NCI-H2196 (cell line): ENCODE results near the gene RPL18.
A peak's percentile ranks its signal among the peaks of the same experiment; 100 is the strongest.

ENCODE experiments used
- DNase-seq: peaks from one replicate; lab custom pipeline; 2025; ENCODE audit not compliant: unreplicated experiment; lab: John Stamatoyannopoulos, UW

RPL18 gene

DNA sequence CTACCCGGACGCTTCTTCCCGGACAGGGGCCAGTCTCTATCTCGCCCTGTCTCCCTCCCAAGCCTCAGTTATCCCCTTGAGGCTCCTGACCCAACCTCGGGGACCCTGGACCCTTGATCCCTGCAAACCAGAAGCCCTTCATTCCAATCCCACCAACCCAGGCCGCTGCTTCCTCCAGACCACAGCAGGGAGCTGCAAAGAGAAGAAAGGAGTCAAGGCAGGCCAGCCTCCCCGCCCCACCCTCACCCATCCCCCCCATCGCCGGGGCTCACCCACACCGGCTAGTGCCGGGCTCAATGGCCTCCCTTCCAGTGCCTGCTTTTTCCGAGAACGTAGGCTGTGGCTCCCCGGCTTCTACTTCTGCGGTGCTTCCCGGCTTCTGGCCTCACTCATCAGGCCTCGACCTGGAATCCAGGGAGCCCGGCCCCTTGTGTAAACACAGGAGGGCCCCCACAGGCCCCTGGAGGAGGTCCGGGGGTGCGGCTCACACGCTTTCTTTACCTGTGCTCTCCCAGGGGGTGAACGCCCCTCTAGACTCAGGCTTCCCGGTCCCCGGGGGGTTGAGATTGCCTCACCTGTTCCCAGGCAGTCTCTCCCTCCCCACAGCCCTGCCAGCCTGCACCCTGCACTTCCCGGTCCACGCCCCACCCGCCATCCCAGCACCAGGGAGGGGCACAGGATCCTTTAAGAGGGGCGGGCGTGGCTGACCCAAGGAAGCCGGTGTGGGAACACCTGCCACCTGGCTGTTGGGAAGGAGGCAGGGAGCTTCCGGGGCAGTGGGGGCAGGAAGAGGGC, 4.3 kb downstream of the RPL18 start, which contains the start of gene FAM83E:
FAM83E (minus strand) TSS at position 641 of the 795 bp plus-strand sequence. CDS start 1,704 bp downstream, outside the sequence.
- no peak for DNase-seq

GRCh38 chr19:48613852-48614435, 5.0 kb downstream of the RPL18 start:
- DNase-seq = no peak

DNA sequence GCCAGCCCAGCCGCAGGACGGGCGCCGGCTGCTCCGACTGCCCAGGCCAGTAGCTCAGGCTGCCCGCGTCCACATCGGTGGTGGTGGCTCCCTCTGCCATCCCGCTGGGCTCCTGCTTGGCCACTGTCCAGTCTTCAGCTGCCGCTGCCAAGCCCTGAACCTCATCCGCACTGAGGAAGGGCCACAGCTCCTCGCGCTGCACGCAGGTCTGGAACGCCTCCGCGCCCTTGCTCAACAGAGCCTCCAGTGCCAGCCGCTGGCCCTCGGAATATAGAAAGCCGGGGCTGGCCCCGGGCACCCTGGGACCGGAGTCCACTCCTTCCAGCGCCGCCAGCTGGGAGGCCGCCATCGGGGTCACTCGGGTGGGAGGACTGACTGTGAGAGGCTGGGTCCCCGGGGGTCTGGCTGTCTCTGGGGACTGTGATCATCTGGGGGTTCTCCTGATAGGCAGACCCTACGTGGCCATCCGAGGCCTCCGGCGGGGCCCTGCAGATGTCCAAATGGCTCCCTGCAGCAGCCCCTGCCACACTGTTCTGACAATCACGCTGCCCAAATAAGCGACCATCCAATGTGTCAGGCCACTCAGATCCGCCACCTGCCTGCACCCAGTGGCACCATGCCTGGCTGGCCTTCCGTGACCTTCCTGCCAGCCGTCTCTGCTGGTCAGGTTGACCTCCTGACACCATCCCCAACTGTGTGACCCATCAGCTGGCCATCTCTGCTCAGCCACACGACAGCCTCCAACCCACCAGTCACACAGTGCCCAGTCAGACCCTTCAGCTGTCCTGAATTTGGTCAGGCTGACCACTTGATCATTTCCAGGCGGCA, 5.7 kb downstream of the RPL18 start:
- DNase-seq = no peak

GRCh38 chr19:48611872-48612271, 7.1 kb downstream of the RPL18 start:
- DNase-seq = no peak

DNA sequence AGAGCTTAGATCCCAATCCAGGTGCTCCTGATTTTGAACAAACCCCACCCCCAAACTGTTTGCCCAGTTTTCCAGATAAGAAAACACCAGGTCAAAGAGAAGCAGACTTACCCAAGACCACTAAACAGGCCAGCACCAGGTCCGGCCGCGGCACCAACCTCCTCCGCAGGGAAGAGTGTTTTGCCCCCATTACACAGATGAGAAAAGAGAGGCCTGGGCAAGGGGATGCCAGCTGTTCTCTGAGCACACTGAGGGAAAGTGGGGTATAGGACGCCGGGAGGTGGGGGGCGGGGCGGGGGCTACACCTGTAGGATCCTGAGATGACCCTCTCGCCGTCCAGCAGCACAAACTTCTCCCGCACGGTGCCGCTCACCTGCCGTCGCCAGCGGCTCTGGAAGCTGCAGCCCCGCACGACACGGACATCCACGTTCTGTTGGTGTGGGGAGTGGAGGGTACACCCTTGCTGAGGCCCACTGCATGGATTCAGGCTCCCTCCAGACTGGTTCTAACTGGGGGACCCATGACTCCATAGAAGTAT, 9.3 kb downstream of the RPL18 start:
- DNase-seq = no peak

GRCh38 chr19:48608798-48609263, 10.1 kb downstream of the RPL18 start:
- peak; percentile 52 for DNase-seq

GRCh38 chr19:48607359-48607755, 11.6 kb downstream of the RPL18 start:
- no peak for DNase-seq

- DNase-seq = no peak
Measured at GRCh38 chr19:48606463-48607358, 12.3 kb downstream of the RPL18 start, which contains the start of gene SPACA4. Gene SPACA4 (plus strand): TSS chr19:48606742. CDS start chr19:48606979, 237 bp downstream.

DNA sequence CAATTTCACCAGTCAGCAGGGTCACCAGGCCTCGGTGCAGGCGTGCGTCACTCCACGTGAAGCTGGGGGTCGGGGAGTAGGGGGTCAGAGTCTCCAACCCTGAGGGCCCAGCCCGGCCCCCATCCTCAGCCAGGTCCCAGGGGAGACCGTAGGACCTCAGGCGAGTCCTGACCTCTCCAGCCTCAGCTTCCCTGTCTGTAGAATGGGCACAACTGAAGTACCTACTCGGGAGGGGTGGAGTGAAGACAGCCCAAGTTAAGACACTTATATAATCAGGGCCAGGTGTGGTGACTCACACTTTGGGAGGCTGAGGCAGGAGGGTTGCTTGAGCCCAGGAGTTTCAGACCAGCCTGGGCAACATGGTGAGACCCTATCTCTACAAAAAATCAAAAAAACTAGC, 15.1 kb downstream of the RPL18 start:
- DNase-seq = no peak

GRCh38 chr19:48603449-48603848, 15.5 kb downstream of the RPL18 start:
- no peak for DNase-seq

DNA sequence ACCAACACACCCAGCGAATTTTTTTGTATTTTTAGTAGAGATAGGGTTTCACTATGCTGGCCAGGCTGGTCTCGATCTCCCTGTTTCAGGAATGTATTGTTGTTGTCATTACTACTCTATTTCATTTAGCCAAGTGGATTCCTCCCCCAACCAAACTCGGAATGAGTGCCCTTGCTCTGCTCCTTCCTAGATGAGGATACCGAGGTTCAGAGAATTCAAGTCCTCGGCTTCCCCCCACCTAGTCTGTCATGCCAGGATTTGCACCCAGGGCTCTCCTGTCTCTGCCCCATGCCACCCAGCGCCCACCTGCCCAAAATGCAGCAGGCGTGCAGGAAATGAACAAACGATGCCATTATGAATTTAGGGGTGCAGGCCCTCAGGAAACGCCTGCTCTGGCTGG, 16.0 kb downstream of the RPL18 start:
- DNase-seq = no peak

DNA sequence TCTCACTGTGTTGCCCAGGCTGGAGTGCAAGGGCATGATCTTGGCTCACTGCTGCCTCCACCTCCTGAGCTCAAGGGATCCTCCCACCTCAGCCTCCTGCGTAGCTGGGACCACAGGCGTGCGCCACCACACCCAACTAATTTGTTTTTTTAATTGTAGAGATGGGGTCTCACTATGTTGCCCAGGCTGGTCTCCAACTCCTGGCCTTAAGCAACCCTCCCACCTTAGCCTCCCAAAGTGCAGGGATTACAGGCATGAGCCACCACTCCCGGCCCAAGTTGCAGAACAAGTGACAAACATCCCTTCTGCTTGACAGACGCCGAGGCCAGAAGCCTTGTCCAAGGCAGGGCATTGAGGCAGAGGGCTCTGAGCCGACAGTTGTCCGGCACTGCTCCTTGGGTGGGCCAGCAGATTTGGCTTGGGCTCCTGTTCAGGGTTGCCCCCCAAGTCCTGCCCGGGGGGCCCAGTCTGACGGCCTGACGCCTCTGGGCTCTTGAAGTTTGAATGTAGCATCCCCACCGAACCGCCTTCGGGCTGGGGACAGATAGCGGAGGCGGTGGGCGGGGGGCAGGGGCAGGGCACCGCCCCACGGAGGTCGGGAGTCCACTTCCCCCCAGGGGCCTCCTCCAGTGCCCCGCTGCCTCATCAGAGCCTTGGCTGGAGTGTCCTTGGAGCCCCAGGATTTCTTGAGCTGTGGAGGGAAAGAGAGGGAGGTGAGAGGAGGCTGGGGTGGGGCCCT, 18.1 kb downstream of the RPL18 start:
- no peak for DNase-seq

GRCh38 chr19:48598996-48599700, 19.8 kb downstream of the RPL18 start:
- DNase-seq = no peak

GRCh38 chr19:48596679-48597465, 22.1 kb downstream of the RPL18 start:
- DNase-seq = no peak

DNA sequence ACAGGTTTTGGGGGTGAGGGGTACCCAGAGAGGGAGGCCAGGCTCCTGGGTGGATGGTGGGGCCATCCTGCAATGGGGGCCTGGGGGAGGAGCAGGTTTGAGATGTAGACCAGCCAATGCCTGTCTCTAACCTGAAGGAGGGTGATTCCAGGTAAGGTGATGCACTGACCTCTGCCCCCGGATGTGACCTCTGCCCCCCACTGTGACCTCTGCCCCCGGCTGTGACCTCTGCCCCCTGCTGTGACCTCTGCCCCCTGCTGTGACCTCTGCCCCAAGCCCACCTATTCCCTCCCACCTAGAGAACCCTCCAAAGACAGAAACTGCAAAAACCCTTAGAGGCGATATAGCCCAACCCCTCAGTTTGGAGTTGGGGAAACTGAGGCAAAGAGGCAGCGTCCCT, 22.7 kb downstream of the RPL18 start:
- no peak for DNase-seq

GRCh38 chr19:48595833-48596232, 23.1 kb downstream of the RPL18 start:
- DNase-seq = no peak

GRCh38 chr19:48595171-48595570, 23.8 kb downstream of the RPL18 start:
- DNase-seq = no peak

- no peak for DNase-seq
Measured at GRCh38 chr19:48591021-48591420, 28.0 kb downstream of the RPL18 start.
